Stomach (tissue), 4 donors: ENCODE measurements around the gene NT5DC1.

Experiments
- CTCF ChIP-seq, 7 experiments: fragments of 450-650 bp in 4 of 7; fragments of 200-600 bp in 3 of 7; sonication (generic) in 3 of 7; IDR thresholded peaks; one replicate each; pipeline ENCODE4 v1.5.1; 2016 to 2019; ENCODE audit warnings: antibody characterized with exemption in 7 of 7, control low read depth in 2 of 7, mild to moderate bottlenecking in 1 of 7
- POLR2A ChIP-seq, 4 donors: fragments of 450-650 bp; IDR thresholded peaks; one replicate each; pipeline ENCODE4 v1.6.1; 2016; ENCODE audit warnings: antibody characterized with exemption in 4 of 4, control low read depth in 2 of 4, mild to moderate bottlenecking in 1 of 4, moderate library complexity in 1 of 4
- POLR2AphosphoS5 ChIP-seq, 3 donors: sonication (generic); formaldehyde crosslinking; IDR thresholded peaks; one replicate each; pipeline ENCODE4 v1.6.1; 2016; ENCODE audit warnings: antibody characterized with exemption in 3 of 3

- TF ChIP-seq CTCF (IDR thresholded peaks at IDR 0.05) (no peak), POLR2A (IDR thresholded peaks at IDR 0.05) (no peak), POLR2AphosphoS5 (IDR thresholded peaks at IDR 0.05) (no peak)
Observed at GRCh38 chr6:116072368-116072767, 28.3 kb upstream of the NT5DC1 start.
